HG03439 (cell line): ENCODE data around the gene YWHAH.
A peak's percentile ranks its signal among the peaks of the same experiment; 100 is the strongest.

Experiments used
- ATAC-seq: cut with Tn5 transposase; IDR thresholded peaks from one replicate; pipeline ENCODE4 v1.9.1; 2021; ENCODE audit warnings: mild to moderate bottlenecking, moderate library complexity; ENCODE audit not compliant: unreplicated experiment

The YWHAH gene

GRCh38 chr22:31943978-31944699 is at the start of gene YWHAH:
TSS of gene YWHAH (plus strand) at chr22:31944535. CDS start at chr22:31944734, 199 bp downstream.
- ATAC-seq = peak; percentile 60

- no peak for ATAC-seq
These were observed 48.8 kb upstream of the YWHAH start for GRCh38 chr22:31895411-31896123.

GRCh38 chr22:31896472-31896871 is 47.9 kb upstream of the YWHAH start:
- ATAC-seq = no peak

GRCh38 chr22:31897842-31898805 is 46.2 kb upstream of the YWHAH start:
- no peak for ATAC-seq

- ATAC-seq = no peak
These were observed 45.4 kb upstream of the YWHAH start for GRCh38 chr22:31898926-31899325.

GRCh38 chr22:31899669-31900068 is 44.7 kb upstream of the YWHAH start:
- no peak for ATAC-seq

GRCh38 chr22:31901388-31902137 is 42.8 kb upstream of the YWHAH start:
- no peak for ATAC-seq

GRCh38 chr22:31904651-31905050 is 39.7 kb upstream of the YWHAH start:
- no peak for ATAC-seq

- ATAC-seq = no peak
These were observed 39.0 kb upstream of the YWHAH start for GRCh38 chr22:31905356-31905755.

- no peak for ATAC-seq
These were observed 38.2 kb upstream of the YWHAH start for GRCh38 chr22:31906086-31906485.

- ATAC-seq = no peak
These were observed 37.8 kb upstream of the YWHAH start for GRCh38 chr22:31906569-31906968.

- no peak for ATAC-seq
These were observed 34.4 kb upstream of the YWHAH start for GRCh38 chr22:31909977-31910376.

- no peak for ATAC-seq
These were observed 32.5 kb upstream of the YWHAH start for GRCh38 chr22:31911565-31912406.

- no peak for ATAC-seq
These were observed 32.0 kb upstream of the YWHAH start for GRCh38 chr22:31912407-31912743.

- no peak for ATAC-seq
These were observed 28.7 kb upstream of the YWHAH start for GRCh38 chr22:31915586-31915985.

GRCh38 chr22:31917227-31917921 is 27.0 kb upstream of the YWHAH start:
- no peak for ATAC-seq

- no peak for ATAC-seq
These were observed 24.6 kb upstream of the YWHAH start for GRCh38 chr22:31919730-31920129.

GRCh38 chr22:31920306-31920705 is 24.0 kb upstream of the YWHAH start:
- no peak for ATAC-seq

- ATAC-seq = no peak
These were observed 23.2 kb upstream of the YWHAH start for GRCh38 chr22:31921106-31921505.
